ENCODE measurements around the gene SARNP.
A peak's percentile ranks its signal among the peaks of the same experiment; 100 is the strongest.

Gene SARNP

DNA sequence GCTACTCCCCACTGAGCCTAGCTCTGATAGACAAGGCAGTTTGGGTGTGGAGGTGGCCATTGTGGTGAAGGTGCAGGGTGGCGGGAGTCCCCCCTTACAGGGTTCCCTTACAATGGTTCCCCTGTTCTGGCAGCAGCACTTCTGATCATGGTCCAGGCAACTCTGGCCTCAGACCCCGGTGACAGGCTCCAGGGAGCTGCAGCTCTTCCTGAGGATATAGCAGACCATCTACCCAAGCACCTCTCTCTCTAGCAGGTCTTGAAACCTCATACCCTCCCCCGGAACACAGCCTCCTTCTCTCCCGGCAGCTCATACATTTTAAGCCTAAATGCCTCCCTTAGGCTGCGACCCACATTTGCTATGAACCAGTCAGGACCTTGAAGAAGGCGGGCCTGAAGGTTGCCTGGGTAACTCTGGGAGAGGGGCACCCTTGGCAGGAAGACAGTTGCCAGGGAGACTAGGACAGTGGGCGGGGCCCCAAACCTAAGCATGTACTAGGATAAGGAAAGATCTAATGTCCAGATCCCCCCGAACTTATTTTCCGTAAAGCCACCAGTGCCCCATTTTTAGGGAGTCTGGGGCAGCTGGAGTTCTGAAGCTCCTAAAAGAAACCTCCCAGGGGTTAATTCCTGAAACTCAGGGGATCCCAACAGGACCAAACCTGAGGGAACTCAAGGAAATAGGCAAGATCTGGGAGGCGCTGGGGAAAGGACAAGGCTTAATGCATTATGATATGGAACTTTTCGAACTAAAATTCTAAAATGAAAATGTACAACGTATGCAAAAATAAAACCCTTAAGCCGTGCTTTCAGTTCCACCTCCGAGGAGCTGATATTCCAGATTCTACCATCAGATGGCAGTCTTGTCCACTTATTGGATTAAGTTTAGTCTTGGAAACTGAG is 79.2 kb downstream of the SARNP start:
- peak; percentile 75 for DNase-seq

DNA sequence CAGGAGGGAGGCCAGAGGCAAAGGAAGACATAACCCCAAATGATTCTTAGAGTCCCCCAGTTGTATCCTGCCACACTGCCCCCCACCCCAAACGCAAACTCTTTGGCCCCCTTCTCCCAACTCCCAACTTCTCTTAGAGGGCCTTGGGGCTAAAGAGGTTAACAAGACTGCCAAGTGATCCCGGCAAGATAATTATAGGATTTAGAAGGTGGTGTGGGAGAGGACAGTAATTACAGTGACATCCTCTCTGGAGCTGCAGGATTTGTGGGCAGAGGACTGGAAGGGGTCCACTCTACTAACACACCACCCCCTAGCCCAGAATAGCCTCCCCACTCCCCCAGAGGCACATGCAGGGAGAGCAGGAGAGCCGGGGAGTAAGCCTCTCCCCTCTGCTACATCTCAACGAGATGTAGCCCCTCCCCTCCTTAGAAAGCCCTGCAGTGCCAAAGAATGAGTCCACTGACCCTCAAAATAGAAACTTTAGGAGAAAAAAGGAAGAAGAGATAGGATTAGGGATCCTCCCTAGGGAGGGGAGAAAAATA is 79.9 kb downstream of the SARNP start:
- DNase-seq, result no peak

- peak; percentile 59 for DNase-seq
Observed at GRCh38 chr12:55736780-55737580, 80.5 kb downstream of the SARNP start.

DNA sequence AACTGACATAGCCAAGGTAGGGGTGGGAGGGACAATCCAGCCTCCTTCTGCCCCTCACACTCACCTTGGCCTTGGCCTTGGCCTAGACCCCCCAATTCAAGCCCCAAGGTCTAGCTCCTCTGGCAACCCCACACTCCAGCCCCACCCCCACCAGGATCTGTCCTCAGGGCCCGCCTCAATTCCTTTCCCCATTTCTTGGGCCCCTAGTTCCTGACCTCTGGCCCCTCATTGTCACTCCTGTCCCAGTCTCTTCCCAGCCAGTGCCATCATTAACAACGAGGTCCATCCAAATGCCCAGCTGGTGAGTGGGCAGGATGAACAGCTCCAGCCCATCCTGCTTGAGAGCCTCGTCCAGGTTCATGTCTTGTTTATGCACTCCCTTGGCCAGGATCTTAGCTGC is 81.4 kb downstream of the SARNP start:
- DNase-seq, result no peak

GRCh38 chr12:55734595-55734994 is 82.9 kb downstream of the SARNP start:
- DNase-seq, result no peak

GRCh38 chr12:55733858-55734257 is 83.7 kb downstream of the SARNP start:
- no peak for DNase-seq

DNA sequence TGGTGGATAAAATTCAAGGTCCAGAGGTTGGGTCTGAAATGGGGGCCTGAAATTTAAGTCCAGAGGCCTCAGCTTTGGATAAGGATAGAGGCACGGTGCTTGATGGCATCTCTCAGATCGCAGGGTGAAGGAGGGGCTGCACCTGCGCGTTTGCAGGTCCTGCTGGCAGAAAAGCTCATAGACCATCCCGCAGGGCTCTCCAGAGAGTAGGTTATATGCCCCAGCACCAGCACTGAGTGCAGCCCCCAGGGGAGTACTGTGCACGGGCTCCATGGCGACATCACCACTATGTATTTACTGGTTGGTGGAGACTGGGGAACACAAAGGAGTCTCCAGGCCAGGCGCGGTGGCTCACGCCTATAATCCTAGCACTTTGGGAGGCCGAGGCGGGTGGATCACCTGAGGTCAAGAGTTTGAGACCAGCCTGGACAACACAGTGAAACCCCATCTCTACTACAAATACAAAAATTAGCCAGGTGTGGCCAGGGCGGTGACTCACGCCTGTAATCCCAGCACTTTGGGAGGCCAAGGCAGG is 84.4 kb downstream of the SARNP start:
- no peak for DNase-seq

DNA sequence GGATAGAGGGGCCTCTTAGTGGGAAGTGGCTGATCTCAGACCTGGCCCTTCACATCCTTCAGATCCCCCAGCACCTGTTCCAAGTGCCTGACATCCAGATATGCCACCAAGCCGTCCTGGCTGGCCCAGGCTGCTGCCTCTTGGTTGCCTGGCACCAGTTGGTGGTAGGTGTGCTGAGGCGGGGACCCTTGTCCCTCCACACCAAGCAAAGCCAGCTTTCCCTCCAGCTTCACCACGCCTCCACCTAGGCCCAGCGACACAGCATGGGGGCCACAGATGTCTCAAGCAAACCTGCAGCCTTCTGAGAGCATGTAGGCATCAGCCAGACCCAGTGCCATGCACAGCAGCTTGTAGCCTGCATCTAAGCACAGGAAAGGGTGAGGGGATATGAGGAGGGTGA is 85.2 kb downstream of the SARNP start:
- DNase-seq, result no peak

GRCh38 chr12:55729819-55730818 is 87.4 kb downstream of the SARNP start:
- no peak for DNase-seq

GRCh38 chr12:55728939-55729818 is 88.3 kb downstream of the SARNP start, which contains the start of gene CD63:
CD63 (minus strand) TSS chr12:55729009; CDS start chr12:55728341, 668 bp downstream.
- peak; percentile 75 for DNase-seq

GRCh38 chr12:55728186-55728938 is 89.2 kb downstream of the SARNP start:
- DNase-seq, result peak; percentile 34

DNA sequence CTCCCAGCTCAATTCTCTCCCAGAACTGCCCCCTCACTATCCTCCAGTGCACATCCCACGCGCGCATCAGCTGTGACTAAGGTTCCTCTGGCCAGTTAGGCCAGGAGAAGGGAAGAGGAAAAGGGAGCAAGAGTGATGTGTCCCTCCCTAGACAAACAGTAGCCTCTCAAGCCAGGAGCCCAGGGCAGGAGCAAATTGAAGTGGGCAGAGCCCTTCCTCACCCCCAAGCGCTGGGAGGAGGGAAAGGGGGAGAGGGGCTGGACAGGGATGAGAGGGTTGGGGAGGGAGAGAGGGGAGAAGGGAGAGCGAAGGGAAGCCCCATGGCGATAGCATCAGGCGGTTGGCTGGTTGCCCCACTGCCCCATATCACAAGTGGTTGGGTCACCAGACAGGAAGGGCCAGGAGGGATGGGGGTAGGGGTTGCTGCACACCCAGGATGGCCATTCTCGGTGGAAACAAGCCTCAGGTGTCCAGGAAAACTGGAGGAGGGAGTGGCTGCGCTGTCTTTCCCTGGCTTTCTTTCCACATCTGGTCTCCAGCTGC is 89.8 kb downstream of the SARNP start:
- DNase-seq, result no peak

GRCh38 chr12:55726971-55727370 is 90.6 kb downstream of the SARNP start:
- DNase-seq, result no peak

- no peak for DNase-seq
Observed at GRCh38 chr12:55725556-55725955, 92.0 kb downstream of the SARNP start.

GRCh38 chr12:55724940-55725309 is 92.6 kb downstream of the SARNP start:
- DNase-seq, result no peak

- DNase-seq, result peak; percentile 65
Observed at GRCh38 chr12:55724226-55724939, 93.1 kb downstream of the SARNP start.

- DNase-seq, result no peak
Observed at GRCh38 chr12:55723516-55724225, 93.9 kb downstream of the SARNP start.

- DNase-seq, result no peak
Observed at GRCh38 chr12:55722948-55723347, 94.6 kb downstream of the SARNP start.

Measured in stimulated activated CD4-positive, alpha-beta T cell treated with anti-CD3 and anti-CD28 coated beads, Interleukin-4, amount 100 ng/mL, for 1 hour (primary cell).